Lung microvascular endothelial cell (primary cell): ENCODE results near the gene GPN2. TPM values are rescaled to one million over a fixed set of nuclear protein-coding genes. Genes with fewer than 3 reads are reported as not detected.
A peak's percentile ranks its signal among the peaks of the same experiment; 100 is the strongest.

Experiments
- DNase-seq, 2 donors: peaks; one replicate each; pipeline versions ENCODE4 v3.0.0 to v3.0.0-alpha.2; 2010; ENCODE audit warnings: low read depth in 2 of 2
- total RNA-seq: library from RNA; depleted of rRNA; stranded (reverse); fragments of >200 nt; gene quantifications from 2 replicates; pipeline ENCODE4 v1.2.1, GENCODE V29; 2014

The GPN2 gene
- total RNA-seq, 1 donor from 2014 or later = 8.3 TPM

DNA sequence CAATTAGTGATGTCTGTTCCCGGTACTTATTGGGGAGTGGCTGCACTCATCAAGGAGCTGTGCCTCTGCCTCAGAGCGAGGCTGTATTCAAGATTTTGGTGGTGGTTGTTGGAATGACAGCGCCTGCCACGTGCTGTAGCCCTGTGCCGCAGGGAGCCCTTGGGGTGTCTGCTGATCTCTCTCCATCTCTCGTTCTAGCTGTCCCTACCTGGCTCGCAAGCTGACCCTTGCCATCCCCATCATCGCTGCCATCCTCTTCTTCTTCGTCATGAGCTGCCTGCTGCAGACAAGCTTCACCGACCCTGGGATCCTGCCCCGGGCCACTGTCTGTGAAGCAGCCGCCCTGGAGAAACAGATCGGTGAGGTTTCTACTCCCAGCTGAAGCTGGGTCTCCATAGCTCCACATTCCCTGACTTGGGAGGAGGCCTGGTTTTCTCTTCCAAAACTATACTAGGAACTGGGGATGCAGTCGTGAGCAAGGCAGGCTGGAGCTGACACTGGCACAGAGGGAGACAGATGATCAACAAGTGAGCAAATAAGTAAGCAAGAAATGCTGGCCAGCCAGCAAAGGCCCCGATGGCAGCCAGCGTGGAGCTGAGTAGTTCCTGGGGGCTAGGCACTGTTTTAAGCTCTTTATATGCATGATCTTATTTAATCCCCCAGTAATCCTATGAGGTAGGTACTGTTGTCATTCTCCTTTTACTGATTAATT lies 57.7 kb downstream of the GPN2 start:
- DNase-seq = no peak

DNA sequence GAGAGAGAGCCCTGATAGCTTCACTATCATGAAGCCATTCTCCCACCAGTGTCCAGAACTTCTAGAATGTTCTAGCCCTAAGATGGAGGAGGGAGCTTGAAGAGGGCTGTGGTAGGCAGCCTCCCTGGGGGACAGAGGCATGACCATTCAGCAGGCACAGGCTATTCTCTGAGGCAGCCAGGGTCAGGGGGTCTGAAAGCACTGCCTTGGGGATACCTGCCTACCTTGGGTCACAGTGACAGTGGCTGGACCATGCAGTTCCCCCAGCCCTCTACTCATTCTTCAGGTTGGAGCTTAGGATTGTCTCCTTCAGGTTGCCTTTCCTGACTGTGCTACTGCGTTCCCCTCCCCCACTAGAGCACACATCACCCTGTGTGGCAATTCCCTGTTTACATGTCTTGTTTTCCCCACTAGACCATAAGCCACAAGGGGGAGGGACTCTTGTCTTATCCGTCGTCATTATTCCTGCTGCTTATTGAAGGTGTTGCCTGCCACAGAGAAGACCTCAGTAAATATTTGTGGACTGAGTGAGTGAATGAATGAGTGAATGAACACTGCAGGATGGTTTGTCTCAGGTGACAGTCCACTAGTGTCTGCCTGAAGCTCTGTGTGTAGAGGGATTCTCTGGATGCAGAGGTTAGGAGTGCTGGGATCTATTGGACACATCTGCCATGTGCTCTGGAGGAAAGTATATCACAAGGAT lies 58.4 kb downstream of the GPN2 start:
- DNase-seq = no peak

DNA sequence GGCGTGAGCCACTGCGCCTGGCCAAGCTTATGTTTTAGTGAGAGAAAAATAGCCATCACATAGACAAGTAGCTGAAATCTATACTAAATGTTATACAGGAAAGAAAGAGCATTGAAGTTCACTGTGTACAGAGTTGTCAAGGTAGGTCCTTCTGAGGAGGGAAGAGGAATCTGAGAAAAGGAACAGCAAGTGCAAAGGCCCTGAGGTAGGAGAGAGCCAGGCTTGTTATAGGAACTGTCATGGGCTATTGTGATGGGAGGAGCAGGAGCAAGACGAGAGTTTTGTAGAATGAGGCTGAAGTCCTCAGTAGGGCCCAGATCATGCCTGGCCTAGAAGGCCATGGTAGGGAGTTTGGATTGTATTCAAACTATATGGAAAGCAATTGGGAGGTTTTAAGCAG lies 59.0 kb downstream of the GPN2 start:
- no peak for DNase-seq

DNA sequence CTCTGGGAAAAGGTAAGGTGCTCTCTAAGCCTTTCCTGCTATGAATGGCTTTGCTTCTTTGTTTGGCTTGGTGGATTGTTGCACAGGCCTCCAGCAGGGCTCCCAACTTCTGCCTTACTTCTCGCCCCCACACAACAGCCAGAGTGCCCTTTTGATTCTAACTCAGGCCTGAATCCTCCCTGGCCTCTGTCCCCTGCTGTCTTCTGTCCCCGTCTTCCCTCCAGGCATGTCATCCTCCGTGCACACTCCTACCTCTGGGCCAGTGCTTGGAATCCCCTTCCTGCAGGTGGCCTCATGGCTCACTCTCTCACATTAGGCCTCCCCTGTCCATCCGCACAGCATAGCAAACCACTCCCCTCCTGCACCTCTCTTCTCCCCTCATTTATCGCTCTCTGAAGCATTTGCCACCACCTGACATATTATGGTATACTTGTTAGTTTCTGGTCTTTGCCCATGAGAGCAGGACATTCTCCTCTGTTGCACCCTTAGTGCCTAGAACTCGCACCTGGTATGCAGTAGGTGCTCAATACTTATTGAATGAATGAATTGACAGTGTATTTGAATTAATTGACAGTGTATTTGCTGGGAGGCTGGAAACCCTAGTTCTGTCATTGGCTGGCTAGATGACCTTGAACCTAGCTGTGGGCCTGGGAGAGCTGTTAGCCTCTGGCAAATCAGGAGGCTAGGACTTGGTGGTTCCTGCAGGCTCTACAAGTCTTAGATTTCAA lies 60.7 kb downstream of the GPN2 start:
- DNase-seq = no peak

DNA sequence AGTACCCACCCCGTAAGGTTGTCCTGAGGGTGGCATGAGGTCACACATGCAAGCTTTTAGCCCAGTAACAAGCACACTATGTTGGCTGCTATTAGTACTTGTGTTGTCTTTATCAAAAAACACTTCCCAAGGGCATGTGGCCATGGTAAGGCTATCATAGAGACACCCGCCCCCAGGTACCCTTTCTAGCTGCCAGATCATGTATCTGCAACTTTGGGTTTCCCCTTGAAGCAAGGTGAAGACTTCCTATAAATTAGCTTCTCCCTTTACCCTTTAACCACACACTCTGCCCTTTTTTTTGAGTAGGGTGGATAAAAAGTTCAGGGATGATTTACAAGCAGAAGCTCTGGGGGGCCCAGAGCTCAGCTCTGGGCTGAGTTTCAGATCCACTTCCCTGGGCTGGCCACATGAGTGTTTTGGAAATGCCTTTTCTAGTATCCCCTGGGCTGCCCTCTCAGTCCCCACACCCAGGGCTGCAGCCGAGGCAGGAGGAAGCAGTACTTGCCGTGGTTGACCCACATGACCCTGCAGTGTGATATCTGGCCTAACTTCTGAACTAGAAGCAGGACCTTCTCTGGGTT lies 61.6 kb downstream of the GPN2 start:
- DNase-seq = no peak

DNA sequence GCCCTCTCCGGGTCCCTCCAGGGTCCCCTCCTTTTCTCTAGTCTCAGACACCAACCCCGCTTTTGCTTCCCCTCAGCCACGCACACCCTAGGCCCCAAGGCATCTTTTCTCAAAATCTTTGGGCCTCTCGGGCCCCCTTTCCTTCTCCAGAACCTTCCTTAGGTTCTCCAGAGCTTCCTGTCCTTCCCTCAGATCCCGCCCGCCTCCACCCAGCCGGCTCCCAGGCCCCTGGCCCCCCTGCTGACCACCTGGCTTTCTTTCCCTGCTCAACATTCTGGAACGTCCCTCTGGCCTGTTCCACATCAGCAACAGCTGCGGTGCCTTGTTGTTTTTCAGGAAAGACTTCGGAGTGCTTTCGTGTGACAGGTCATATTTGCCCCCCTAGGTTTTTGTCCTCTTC lies 62.4 kb downstream of the GPN2 start:
- DNase-seq = no peak

DNA sequence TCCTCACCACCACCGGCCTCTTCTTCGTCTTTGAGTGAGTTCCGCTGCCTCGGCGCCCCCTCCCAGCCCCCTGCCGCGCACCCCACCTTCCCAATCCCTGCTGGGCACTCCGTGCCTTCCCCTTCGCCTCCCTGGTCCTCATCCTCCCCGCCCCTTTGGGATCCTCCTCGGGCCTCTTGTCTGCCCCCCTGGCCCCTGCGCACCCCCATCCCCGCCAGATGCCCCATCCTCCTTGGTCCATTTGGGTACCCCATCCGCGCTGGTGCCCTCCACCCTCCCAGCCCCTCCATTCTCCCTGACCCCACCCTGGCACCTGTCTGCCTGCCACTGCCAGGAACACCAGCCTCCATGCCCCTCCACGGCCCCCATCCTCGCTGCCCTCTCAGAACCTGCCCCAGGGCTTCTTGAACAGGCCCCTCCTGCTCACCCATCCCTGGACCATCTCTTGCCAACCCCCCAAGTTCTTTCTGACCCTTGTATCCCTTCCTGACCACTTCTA lies 62.9 kb downstream of the GPN2 start:
- no peak for DNase-seq

DNA sequence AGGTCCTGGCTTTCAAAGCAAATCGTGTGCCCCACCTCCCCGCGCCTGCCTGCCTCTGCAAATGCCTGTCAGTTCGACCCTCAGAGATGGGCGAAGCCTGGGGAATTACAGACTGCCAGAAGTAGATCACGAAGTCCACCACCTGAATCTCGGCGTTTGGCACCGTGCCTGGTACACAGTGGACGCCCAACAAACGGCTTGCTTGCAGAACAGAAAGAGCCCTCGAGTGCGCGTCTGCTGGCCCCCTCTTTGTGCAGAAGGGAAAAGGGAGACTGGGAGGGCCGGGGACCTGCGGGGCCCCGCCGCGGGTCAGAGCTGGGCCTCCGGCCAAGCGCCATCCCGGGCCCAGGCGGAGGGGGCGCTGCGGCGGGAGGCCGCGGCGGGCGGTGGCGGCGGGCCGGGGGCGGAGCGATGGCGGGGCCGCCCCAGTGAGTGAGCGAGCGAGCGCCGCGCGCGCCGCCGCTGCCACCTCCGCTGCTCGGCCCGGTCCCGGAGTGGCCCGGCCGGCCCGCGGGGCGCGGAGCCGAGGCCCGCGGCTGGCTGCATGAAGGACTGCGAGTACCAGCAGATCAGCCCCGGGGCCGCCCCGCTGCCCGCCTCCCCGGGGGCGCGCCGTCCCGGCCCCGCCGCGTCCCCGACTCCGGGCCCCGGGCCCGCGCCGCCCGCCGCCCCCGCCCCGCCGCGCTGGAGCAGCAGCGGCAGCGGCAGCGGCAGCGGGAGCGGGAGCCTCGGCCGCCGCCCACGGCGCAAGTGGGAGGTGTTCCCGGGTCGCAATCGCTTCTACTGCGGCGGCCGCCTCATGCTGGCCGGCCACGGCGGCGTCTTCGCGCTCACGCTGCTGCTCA lies 63.6 kb downstream of the GPN2 start, which contains the start of gene ZDHHC18:
ZDHHC18 (plus strand) TSS at position 428 of the 845 bp plus-strand sequence; CDS start at position 545, 117 bp downstream.
- peak; percentile 56 to 68 for DNase-seq

Other genes starting within 250 kb of the GPN2 start
- 7.8 and 9.5 TPM in 2 replicates for gene ARID1A, start 194.3 kb downstream of the GPN2 start, total RNA-seq
- gene PIGV, start 102.3 kb downstream of the GPN2 start, total RNA-seq = 5.0 and 7.1 TPM in 2 replicates
- 3.3 and 4.2 TPM in 2 replicates for gene ZDHHC18, start 63.6 kb downstream of the GPN2 start, total RNA-seq
- gene SFN, start 27.1 kb downstream of the GPN2 start, total RNA-seq = 0.22 TPM in 1 of 2 replicates, not detected in the other
- 7.6 and 10.3 TPM in 2 replicates for gene GPATCH3, start 10.2 kb upstream of the GPN2 start, total RNA-seq
- not detected in 2 replicates for gene NR0B2, start 23.7 kb upstream of the GPN2 start, total RNA-seq
- 17.4 and 18.5 TPM in 2 replicates for gene NUDC, start 31.5 kb upstream of the GPN2 start, total RNA-seq
- gene KDF1, start 70.2 kb upstream of the GPN2 start, total RNA-seq = not detected in 2 replicates
- 0.60 and 3.1 TPM in 2 replicates for gene TRNP1, start 103.4 kb upstream of the GPN2 start, total RNA-seq
- gene TENT5B, start 122.6 kb upstream of the GPN2 start, total RNA-seq = 0.20 and 0.22 TPM in 2 replicates